ENCODE results near the gene JHY. TPM values are rescaled to one million over a fixed set of nuclear protein-coding genes. Genes with fewer than 3 reads are reported as not detected.

JHY gene
- total RNA-seq, 4 donors from 2014 or later: 6.9 to 15.6 (median 10.2) TPM

DNA sequence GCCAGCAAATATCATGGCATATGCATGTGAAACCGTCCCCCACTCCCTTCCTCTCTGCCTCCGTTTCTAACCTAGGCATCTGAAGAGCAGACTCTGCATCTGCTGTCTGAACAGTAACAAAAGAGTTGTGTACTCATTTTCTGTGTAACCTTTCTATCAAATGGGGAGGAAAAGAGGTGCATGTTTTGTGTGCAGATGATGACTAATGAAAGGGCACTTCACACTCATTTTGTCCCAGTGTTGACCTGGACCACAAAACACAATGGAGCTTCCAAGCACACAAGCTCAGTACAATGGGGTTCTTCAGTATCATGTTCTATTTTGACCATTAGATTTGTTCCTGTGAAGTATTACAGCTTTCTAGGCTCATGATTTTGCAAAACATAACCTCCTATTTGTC, 13.0 kb downstream of the JHY start:
- no peak for ATAC-seq
- TF ChIP-seq POLR2A (IDR thresholded peaks at IDR 0.05) (no peak), EP300 (IDR thresholded peaks at IDR 0.05) (no peak), POLR2AphosphoS5 (IDR thresholded peaks at IDR 0.05) (no peak)
- TF ChIP-seq, protein P1, sequence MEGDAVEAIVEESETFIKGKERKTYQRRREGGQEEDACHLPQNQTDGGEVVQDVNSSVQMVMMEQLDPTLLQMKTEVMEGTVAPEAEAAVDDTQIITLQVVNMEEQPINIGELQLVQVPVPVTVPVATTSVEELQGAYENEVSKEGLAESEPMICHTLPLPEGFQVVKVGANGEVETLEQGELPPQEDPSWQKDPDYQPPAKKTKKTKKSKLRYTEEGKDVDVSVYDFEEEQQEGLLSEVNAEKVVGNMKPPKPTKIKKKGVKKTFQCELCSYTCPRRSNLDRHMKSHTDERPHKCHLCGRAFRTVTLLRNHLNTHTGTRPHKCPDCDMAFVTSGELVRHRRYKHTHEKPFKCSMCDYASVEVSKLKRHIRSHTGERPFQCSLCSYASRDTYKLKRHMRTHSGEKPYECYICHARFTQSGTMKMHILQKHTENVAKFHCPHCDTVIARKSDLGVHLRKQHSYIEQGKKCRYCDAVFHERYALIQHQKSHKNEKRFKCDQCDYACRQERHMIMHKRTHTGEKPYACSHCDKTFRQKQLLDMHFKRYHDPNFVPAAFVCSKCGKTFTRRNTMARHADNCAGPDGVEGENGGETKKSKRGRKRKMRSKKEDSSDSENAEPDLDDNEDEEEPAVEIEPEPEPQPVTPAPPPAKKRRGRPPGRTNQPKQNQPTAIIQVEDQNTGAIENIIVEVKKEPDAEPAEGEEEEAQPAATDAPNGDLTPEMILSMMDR (IDR thresholded peaks at IDR 0.05): no peak
- WGBS, 2 donors (ENCODE audit: low coverage in 1 of 2): 81 to 83% methylated on average over 2 of the region's 2 CpGs
- H3K36me3 ChIP-seq: peaks cover 0 to 9% of the 10 kb centered on the region in 2 donors
- H3K9me3 ChIP-seq: no peaks in the 10 kb centered on the region
- no peak overlapping the region for H3K27ac ChIP-seq
- H3K27me3 ChIP-seq: no peaks in the 10 kb centered on the region
- H3K4me1 ChIP-seq: no peaks in the 10 kb centered on the region
- H3K4me3 ChIP-seq: no peak overlapping the region

DNA sequence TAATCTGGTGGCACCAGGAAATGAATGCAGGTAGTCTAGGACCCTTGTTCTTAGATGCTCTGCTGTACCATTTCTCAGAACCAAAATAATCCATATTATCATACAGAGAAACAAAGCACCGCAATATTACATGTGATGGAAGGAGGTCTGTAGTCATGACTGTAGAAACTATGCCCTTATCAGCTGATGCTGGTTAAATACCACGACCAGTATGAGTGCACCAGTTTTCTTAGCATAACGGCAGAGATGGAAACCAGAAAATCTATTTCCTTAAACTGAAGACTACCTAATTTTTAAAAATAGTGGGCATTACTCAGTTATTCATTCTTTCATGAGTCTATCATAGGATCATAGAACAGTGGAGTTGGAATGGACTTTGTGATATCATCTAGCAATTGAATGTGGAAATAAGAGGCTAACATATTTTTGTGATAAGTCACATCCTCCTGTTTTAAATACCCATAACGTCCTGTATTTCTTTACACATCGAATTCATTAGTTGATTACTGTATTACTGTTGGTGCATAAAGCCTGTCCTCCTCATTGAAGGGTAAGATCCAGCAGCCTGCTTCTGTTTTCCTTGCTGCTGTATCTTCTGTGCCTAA, 15.1 kb downstream of the JHY start:
- Histone ChIP-seq H3K27ac (no peak overlapping the region), H3K9me3 (no peaks in the 10 kb centered on the region), H3K27me3 (no peaks in the 10 kb centered on the region), H3K36me3 (peaks cover 0 to 9% of the 10 kb centered on the region in 2 donors), H3K4me3 (no peak overlapping the region), H3K4me1 (no peaks in the 10 kb centered on the region)
- TF ChIP-seq POLR2A (IDR thresholded peaks at IDR 0.05) (no peak), EP300 (IDR thresholded peaks at IDR 0.05) (no peak), POLR2AphosphoS5 (IDR thresholded peaks at IDR 0.05) (no peak)
- TF ChIP-seq, protein P1 (IDR thresholded peaks at IDR 0.05): no peak
- 70 to 73% methylated on average over 5 of the region's 5 CpGs for WGBS, 2 donors (ENCODE audit: low coverage in 1 of 2)
- no peak for ATAC-seq

DNA sequence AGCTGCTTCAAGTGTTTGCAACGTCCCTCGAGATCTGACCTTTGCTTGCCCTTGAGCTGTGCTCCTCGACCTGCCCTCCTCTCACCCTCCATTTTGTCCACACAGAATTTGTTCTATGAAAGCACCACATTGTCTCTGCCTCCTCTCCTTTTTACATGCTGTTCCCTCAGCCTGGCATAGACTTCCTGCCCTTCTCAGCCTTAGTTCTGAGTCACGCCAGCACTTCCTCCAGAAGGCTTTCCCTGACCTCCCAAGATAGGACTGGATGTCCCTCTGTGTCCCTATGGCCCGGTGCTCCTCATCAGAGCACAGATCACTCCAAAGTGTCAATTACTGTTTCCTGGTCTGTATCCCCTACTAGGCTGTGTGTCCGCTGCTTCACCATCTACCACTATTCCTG, 16.2 kb downstream of the JHY start:
- Histone ChIP-seq H3K27ac (no peak overlapping the region), H3K4me3 (no peak overlapping the region), H3K9me3 (no peaks in the 10 kb centered on the region), H3K4me1 (no peaks in the 10 kb centered on the region), H3K27me3 (no peaks in the 10 kb centered on the region), H3K36me3 (peaks cover 0 to 14% of the 10 kb centered on the region in 2 donors)
- 62 to 76% methylated on average over 3 to 6 of the region's 6 CpGs for WGBS, 2 donors (ENCODE audit: low coverage in 1 of 2)
- TF ChIP-seq POLR2AphosphoS5 (IDR thresholded peaks at IDR 0.05): no peak
- TF ChIP-seq EP300 (IDR thresholded peaks at IDR 0.05): no peak
- TF ChIP-seq, protein P1 (IDR thresholded peaks at IDR 0.05): no peak
- no peak for TF ChIP-seq POLR2A (IDR thresholded peaks at IDR 0.05)
- ATAC-seq: no peak

DNA sequence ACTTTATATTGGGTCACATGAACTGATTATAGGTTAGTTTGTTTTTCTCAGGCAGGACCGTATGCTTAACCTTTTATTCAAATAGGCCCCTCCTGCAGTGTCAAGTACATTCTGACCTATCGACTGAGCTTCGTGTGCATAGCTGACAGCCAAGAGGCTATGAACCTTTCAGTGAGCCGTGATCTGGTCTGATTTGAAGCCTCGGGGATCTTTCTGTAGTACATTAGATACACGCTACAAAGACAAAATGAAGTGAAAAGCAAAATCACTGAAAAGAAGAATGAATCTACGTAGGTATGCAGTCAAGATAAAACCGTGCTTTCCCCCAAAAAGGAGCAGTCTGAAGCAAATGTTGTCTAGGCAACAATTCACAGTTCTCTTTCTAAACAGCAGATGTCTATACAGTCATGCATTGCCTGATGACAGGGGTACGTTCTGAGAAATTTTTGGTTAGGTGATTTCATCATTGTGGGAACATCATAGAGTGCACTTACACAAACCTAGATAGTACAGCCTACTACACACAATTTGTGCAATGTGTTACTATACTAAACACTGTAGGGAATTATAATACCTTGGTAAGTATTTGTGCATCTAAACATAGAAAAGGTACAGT, 18.1 kb downstream of the JHY start:
- no peak overlapping the region for H3K4me3 ChIP-seq
- H3K4me1 ChIP-seq: no peaks in the 10 kb centered on the region
- no peak for ATAC-seq
- H3K36me3 ChIP-seq: peaks cover 0 to 32% of the 10 kb centered on the region in 2 donors
- H3K9me3 ChIP-seq: no peaks in the 10 kb centered on the region
- TF ChIP-seq POLR2AphosphoS5 (IDR thresholded peaks at IDR 0.05) (no peak), EP300 (IDR thresholded peaks at IDR 0.05) (no peak), POLR2A (IDR thresholded peaks at IDR 0.05) (no peak)
- TF ChIP-seq, protein P1 (IDR thresholded peaks at IDR 0.05): no peak
- WGBS, 2 donors (ENCODE audit: low coverage in 1 of 2): 82 to 89% methylated on average over 5 to 9 of the region's 9 CpGs
- no peak overlapping the region for H3K27ac ChIP-seq
- no peaks in the 10 kb centered on the region for H3K27me3 ChIP-seq

DNA sequence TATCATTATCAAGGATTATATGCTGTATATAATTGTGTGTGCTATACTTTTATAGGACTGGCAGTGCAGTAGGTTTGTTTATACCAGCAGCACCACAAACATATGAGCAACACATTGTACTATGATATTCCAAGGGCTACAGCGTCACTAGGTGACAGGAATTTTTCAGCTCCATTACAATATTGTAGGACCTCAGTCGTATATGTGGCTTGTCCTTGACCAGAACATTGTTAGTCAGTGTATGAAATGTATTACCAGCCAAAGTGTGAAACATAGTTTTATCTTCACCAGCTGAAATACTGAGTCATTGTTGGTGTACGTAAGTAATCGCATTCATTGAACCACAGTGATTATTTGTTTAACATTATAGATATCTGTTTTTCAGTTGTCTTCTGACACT, 20.4 kb downstream of the JHY start:
- TF ChIP-seq, protein P1 (IDR thresholded peaks at IDR 0.05): no peak
- TF ChIP-seq POLR2AphosphoS5 (IDR thresholded peaks at IDR 0.05) (no peak), POLR2A (IDR thresholded peaks at IDR 0.05) (no peak), EP300 (IDR thresholded peaks at IDR 0.05) (no peak)
- no peak for ATAC-seq
- H3K36me3 ChIP-seq: peaks cover 0 to 22% of the 10 kb centered on the region in 2 donors
- H3K27me3 ChIP-seq: no peaks in the 10 kb centered on the region
- no peak overlapping the region for H3K4me3 ChIP-seq
- no peak overlapping the region for H3K27ac ChIP-seq
- 97 to 100% methylated on average over 3 to 4 of the region's 4 CpGs for WGBS, 2 donors (ENCODE audit: low coverage in 1 of 2)
- no peaks in the 10 kb centered on the region for H3K9me3 ChIP-seq
- no peaks in the 10 kb centered on the region for H3K4me1 ChIP-seq

Measured in gastroesophageal sphincter (tissue), 4 donors.